GM11168 (cell line): Measurements from ENCODE around the gene KIF19.

ENCODE experiments used
- in situ Hi-C: fragments of 300-500 bp; cut with MboI; formaldehyde crosslinking; loops from one replicate; pipeline ENCODE4 v1.12.0; 2022; ENCODE audit warnings: low sequenced_read_pairs; ENCODE audit not compliant: unreplicated experiment

KIF19 gene

DNA sequence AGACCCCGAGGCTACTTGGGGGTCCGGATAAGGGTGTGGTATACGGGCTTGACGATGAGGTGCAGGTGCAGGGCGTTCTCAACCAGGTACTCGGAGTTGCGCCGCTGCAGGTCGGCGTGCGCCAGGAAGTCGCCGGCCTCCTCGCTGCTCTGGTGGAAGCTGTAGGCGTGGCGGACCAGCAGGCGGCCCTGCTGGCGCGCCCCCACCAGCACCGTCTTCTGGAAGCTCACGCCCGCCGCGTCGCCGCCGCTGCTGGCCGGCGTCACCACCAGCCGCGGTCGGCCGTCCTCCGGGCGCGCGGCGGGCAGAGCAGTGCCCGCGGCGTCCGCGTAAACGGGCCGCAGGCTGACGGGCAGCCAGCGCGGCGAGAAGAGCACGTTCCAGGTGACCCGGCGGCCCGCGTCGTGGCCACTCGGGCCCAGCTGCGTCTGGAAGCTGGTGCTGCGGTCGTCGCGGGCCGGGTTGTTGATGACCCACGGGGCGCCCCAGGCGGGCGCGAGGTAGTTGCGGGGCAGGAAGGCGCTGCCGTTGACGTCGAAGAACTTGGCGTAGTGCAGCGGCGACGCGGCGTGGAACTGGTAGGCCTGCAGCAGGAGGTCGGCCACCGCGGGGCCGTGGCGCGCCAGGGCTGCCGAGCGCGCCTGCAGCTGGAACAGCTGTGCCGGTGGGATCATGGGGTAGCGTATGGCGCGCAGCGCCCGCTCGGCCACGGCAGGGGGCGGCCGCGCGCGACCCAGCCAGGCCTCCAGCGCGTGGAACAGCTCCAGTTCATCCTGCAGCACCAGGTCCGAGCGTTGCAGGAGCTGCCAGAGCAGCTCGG, 30.8 kb downstream of the KIF19 start:
- in situ Hi-C loops: loop anchor here (10.0 kb wide), 1 partner anchor 52 kb away; no protein-coding TSS in a partner anchor

DNA sequence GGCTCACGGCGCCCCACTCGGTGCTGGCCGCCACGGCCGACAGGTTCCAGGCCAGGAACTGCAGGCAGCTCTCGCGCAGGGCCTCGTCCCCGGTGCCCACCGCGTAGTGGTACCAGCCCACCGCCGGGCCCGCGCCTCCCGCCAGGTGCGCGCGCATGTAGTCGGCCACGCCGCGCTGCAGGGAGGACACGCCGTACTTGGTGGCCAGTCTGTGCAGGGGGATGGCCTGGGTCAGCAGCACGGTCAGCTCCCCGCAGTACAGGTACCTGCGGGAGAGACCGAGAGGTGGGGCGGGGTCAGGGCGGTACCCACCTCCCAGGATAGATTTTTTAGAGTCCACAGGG, 31.4 kb downstream of the KIF19 start:
- in situ Hi-C loops: loop anchor here (10.0 kb wide), 1 partner anchor 53 kb away; no protein-coding TSS in a partner anchor

- in situ Hi-C loops: loop anchor here (10.0 kb wide), 1 partner anchor 54 kb away; no protein-coding TSS in a partner anchor
Measured at GRCh38 chr17:74358697-74359096, 32.7 kb downstream of the KIF19 start.

- in situ Hi-C loops: loop anchor here (10.0 kb wide), 1 partner anchor 55 kb away; no protein-coding TSS in a partner anchor
Measured at GRCh38 chr17:74359916-74360315, 33.9 kb downstream of the KIF19 start.

- in situ Hi-C loops: no loop called here
Measured at GRCh38 chr17:74360899-74361229, 34.8 kb downstream of the KIF19 start.

DNA sequence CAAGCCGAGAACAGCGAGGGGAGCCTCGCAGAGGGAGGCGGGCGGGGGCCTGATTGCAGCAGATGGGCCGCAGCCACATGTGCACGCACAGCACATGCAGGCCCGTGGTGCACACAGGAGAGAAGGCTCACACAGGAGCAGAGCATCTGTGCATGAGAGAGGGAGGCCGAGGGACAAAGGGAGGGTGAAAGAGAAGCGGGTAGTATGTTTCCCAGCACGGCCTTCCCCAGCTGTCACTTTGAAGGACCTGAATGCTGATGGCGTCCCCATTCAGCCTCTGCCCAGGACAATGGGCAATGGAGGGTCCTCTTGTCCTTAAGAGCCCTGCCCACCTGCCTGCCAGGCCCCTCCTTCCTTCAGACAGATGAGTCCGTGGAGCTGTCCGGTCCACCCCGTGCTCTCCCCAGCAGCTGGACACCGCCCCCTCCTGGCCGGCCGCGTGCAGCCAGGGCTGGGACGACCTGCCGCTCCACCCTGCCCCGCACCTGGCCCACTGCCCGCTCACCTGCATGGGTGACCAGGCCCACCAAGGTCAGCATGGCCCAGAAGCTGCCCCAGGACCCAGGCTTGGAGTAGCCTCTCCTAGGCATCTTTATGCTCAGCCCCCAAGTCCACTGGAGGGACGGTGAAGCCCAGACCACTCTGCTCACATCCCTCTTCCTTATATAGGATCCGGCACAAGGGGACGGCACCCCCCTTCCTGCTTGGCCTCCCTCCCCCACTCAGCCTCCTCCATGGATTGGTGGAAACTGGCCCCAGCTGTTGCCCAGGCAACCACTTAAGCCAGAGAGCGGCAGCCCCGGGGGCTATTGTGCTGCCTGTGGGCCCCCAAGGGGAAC, 35.4 kb downstream of the KIF19 start, which contains the start of gene BTBD17:
Gene BTBD17, minus strand, starts transcription at position 639 of the 839 bp plus-strand sequence. Its CDS starts 49 bp downstream, at position 590.
- in situ Hi-C loops: no loop called here

GRCh38 chr17:74362069-74362405, 36.0 kb downstream of the KIF19 start:
- in situ Hi-C loops: no loop called here

DNA sequence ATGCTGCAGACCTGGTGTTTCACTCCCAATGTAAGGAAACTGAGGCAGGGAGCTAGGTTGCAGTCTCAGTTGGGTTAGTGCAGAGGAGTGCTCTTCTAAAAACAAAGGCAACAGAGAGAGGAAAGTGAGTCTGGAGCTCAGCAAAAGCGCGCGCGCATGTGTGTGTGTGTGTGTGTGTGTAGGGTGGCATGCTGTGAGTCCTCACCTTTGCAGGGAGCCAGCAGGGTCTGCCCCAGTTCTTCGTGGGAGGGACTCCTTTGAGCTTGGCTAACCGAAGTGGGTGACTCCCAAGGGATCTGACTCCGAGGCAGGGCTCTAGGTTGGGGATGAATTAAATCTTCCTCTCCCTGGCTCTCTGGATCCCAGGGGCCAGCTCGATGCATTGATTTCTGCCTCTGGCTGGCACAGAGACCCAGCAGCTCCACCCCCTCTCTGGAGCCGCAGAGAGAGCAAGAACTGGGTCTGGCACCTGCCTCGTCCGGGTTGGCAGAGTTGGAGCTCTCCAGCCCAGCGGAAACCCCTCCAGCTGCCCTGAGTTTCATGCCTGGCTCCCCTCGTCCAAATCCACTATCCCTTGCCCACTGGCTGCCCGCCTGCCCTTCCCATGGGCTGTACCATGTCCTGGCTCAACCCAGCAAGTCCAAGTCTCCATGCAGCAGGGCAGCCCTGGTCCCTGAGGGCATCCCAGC, 36.9 kb downstream of the KIF19 start:
- in situ Hi-C loops: no loop called here

DNA sequence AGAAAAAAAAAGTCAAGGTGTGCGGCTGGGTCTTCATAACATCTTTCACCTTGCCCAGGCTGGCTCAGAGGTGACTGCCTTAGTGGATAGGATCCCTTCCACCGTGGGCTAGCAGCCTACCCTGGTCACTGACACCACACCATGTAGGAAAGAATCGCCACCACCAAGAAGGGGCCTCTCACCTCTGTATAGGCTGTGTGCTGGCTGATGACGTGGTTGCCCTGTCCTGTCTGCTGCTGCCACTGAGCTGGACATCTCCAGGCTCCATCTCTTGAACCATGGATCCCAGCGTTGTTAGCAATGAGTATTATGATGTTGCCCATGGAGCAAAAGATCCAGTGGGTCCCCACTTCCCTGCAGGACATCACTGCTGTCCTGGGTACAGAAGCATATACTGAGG, 41.2 kb downstream of the KIF19 start, which contains the start of gene GPR142:
Gene GPR142, plus strand, starts transcription at position 301 of the 400 bp plus-strand sequence. CDS start 2,035 bp downstream, outside the sequence.
- in situ Hi-C loops: no loop called here

GRCh38 chr17:74368341-74369081, 42.5 kb downstream of the KIF19 start:
- in situ Hi-C loops: no loop called here

DNA sequence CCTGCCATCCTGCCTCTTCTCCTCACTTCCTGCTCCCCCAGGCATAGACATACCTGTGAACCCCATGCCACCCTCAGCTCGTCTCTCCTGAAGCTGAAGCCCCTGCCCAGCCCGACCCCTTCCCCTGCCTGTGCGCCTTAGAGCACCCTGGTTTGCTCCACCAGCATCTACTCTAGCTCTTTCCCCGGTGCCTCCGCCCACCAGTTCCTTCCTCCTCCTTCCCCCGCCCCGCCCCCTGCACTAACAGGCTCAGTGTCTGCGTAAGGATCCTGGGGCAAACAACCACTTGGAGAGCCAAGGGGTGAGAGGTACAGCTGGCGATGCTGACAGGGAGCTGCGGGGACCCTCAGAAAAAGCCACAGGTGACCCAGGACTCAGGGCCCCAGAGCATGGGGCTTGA, 43.2 kb downstream of the KIF19 start:
- in situ Hi-C loops: no loop called here

GRCh38 chr17:74369665-74370490, 43.9 kb downstream of the KIF19 start:
- in situ Hi-C loops: no loop called here

DNA sequence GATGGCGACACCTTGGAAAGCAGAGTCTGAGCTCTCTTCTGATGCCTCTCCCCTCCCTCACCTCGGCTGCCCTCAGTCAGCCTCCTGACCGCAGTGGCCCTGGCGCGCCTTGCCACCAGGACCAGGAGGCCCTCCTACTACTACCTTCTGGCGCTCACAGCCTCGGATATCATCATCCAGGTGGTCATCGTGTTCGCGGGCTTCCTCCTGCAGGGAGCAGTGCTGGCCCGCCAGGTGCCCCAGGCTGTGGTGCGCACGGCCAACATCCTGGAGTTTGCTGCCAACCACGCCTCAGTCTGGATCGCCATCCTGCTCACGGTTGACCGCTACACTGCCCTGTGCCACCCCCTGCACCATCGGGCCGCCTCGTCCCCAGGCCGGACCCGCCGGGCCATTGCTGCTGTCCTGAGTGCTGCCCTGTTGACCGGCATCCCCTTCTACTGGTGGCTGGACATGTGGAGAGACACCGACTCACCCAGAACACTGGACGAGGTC, 45.7 kb downstream of the KIF19 start:
- in situ Hi-C loops: no loop called here

GRCh38 chr17:74372426-74372825, 46.4 kb downstream of the KIF19 start:
- in situ Hi-C loops: no loop called here

GRCh38 chr17:74373838-74374606, 48.0 kb downstream of the KIF19 start:
- in situ Hi-C loops: no loop called here

DNA sequence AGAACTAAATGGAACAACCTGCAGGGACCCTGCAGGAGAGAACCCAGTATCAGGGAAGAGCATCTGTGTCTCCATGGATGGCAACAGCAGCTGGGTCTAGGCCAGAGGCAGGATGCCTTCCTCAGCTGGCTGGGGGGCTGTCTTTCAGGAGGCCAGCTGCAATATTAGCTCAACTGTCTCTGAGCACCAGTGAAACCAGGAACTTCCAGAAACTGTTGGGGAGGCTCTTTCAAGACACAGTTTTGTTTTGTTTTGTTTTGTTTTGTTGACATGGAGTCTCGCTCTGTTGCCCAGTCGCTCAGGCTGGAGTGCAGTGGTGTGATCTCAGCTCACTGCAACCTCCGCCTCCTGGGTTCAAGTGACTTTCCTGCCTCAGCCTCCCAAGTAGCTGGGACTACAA, 48.8 kb downstream of the KIF19 start:
- in situ Hi-C loops: no loop called here

DNA sequence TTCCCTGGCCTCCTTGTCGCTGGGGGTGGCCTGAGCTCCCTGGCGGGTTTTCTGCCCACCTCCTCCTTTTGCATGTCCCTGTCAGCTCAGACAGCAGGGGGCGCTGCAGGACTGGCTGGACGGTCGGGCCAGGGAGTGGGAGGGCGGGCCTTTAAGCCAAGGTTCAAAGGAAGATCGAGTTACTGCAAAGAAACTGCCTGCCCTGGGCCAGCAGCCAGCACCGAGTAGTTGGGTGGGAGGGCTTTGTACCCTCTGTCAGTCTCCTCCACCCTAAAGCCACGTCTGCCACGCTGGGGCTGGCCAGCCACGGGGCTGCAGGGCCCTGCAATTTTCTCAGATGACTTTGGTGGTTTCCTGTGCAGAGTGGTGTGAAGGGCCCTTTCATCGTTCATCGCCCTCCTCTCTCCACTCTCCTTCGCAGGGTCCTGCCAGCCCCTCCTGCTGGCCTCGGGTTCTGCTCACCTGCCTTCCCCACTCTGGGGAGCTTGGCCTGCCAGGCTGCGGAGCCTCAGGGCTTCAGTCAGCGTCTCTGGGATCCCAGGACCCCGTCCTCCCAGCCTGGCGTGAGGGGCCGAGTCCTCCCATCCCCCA, 53.6 kb downstream of the KIF19 start:
- in situ Hi-C loops: loop anchor here (5.0 kb wide), 1 partner anchor 73 kb away; no protein-coding TSS in a partner anchor
